Astrocyte of the spinal cord (primary cell): Measurements from ENCODE around the gene EFHB.

Experiments
- DNase-seq: peaks from one replicate; pipeline ENCODE4 v3.0.0; 2011; ENCODE audit warnings: low read depth, low spot score
- H3K4me3 ChIP-seq: 2 replicates; pipeline ENCODE4 v1.5.1; 2011; ENCODE audit warnings: low read depth, mild to moderate bottlenecking, low read length, moderate library complexity
- in situ Hi-C: cut with HindIII; loops from 2 replicates; pipeline ENCODE4 v1.10.0; 2017; ENCODE audit warnings: low sequenced_read_pairs
- TF ChIP-seq, protein P1 (sequence below): IDR thresholded peaks from 2 replicates; pipeline ENCODE4 v1.5.1; 2012; ENCODE audit warnings: low read depth, mild to moderate bottlenecking, low read length, inconsistent platforms

Gene EFHB

DNA sequence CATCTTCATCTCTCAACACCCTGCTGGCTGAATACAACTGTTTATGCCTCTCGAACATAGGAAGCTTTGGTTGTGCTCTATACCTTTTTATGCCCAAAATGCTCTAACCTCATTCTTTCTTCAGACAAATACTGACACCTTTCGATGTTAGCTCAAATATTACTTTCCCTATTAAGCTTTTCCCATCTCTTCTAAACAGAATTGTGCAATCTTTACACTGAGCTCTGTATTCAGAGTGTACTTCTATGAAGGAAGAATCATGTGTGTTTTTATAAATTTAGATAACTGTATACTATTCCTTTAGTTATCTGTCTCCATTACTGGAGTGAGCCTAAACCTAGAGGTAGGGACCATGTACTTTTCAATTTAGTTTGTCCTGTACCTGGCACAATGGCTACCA, 1.6 kb downstream of the EFHB start:
- no peak overlapping the region for H3K4me3 ChIP-seq
- TF ChIP-seq, protein P1, sequence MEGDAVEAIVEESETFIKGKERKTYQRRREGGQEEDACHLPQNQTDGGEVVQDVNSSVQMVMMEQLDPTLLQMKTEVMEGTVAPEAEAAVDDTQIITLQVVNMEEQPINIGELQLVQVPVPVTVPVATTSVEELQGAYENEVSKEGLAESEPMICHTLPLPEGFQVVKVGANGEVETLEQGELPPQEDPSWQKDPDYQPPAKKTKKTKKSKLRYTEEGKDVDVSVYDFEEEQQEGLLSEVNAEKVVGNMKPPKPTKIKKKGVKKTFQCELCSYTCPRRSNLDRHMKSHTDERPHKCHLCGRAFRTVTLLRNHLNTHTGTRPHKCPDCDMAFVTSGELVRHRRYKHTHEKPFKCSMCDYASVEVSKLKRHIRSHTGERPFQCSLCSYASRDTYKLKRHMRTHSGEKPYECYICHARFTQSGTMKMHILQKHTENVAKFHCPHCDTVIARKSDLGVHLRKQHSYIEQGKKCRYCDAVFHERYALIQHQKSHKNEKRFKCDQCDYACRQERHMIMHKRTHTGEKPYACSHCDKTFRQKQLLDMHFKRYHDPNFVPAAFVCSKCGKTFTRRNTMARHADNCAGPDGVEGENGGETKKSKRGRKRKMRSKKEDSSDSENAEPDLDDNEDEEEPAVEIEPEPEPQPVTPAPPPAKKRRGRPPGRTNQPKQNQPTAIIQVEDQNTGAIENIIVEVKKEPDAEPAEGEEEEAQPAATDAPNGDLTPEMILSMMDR: no peak
- DNase-seq: no peak
- in situ Hi-C loops: no loop called here

DNA sequence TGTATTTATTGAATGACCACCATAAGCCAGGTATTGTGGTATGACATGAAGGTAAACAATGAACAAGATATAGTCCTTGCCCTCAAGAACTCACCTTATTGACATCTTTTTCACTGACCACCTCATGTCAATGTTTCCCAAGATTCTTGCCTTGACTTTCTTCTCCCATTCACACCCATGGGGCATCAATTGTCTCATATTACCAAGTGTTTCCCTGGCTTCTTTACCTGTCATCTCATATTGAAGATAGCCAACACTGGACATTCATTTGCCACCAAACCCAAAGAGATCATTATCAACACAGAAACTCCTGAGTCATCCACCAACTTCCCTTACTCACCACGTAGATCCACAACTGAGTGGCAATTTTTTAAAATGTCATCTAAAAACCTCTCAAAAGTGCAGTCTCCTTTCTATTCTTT, 2.2 kb downstream of the EFHB start:
- in situ Hi-C loops: no loop called here
- TF ChIP-seq, protein P1: no peak
- no peak overlapping the region for H3K4me3 ChIP-seq
- DNase-seq: peak; percentile 8

DNA sequence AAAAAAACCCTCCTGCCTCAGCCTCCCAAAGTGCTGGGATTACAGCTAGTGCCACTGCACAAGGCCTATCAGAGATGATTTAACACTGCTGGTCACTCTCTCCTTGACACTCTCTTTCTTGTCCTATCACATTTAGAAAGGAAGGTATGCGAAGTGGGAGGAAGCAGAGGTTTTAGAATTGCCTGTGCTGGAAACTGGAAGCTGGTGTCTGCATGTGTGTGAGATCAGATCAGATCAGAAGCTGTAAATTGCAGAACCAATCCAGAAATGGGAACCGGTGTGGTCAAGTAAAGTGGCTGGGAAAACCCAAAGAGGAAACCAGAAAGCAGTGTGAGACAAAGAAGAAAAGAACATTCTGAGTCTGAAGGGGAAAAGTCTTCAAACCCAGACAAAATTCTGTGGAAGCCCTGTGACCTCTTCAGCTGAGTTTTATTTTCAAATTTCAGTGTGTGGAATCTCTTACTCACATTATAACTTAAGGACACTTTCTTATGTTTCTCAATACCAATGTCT, 2.8 kb downstream of the EFHB start:
- in situ Hi-C loops: no loop called here
- H3K4me3 ChIP-seq: no peak overlapping the region
- DNase-seq: no peak
- TF ChIP-seq, protein P1: no peak

DNA sequence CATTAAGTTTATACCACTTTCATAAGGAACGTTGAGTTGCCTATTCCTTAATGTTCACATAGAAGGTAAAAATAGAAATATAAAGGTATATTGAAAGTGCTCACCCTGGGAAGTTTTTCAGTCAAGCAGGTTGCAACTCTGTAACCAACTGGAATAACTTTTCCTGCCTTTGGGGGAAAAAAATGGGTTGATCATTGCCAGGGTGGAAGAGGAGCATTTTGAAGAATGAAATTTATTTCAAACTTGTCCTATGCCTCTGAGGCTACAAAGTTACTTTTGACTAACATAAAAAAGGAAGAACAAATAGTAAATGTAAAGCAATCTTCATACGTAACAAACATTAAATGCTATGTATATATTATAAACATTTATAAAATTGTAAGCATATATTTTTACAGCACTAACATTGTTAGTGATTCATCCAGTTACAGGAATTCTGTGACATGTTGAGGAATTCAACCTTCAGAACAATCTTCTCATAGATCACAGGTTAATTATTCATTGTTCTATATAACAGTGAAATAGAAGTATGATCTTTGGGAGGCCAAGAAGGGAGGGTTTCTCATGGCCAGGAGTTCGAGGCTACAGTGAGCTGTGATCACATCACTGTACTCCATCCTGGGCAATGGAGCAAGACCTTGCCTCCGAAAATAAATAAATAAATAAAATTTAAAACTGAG, 13.5 kb downstream of the EFHB start:
- H3K4me3 ChIP-seq: no peak overlapping the region
- TF ChIP-seq, protein P1: no peak
- DNase-seq: no peak
- in situ Hi-C loops: no loop called here

DNA sequence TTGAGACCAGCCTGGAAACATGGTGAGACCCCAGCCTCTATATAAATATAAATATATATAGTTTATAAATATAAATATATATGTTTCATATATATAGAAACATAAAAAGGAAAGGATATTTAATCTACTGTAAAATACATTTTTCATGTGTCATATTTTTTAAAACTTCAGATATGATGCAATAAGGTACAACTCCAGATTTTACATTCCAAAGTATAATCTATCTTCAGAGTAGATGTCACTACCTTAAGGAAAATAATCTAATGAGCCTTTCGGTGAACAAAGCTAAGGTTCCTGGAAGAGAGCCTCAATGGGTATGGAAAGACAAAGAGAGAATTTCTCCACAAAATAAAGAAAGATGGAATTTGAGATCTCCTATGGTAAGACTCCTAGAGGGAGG, 16.9 kb downstream of the EFHB start:
- TF ChIP-seq, protein P1: no peak
- DNase-seq: no peak
- in situ Hi-C loops: no loop called here
- no peak overlapping the region for H3K4me3 ChIP-seq

DNA sequence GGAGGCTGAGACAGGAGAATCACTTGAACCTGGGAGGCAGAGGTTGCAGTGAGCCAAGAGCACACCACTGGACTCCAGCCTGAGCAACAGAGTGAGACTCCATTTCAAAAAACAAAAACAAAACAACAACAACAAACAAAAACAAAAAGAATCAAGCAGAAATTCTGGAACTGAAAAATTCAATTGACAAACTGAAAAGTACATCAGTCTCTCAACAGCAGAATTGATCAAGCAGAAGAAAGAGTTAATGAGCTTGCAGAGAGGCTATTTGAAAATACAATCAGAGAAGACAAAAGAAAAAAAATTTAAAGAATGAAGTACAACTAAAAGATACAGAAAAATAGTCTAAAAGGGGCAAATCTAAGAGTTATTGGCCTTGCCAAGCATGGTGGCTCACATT, 22.6 kb downstream of the EFHB start:
- TF ChIP-seq, protein P1: no peak
- no peak overlapping the region for H3K4me3 ChIP-seq
- in situ Hi-C loops: no loop called here
- no peak for DNase-seq
